ENCODE results near the gene UGT2B17. TPM values are rescaled to one million over a fixed set of nuclear protein-coding genes. Genes with fewer than 3 reads are reported as not detected.

UGT2B17 gene
- total and polyA plus RNA-seq, 10 of the 15 experiments (the other 5 are each of a cell fraction or from before 2014, with no cell fraction given) = 0.15 TPM; not detected in 9

GRCh38 chr4:68617003-68617698 is 41.0 kb upstream of the UGT2B17 start:
- Histone ChIP-seq H3K4me2 (ENCODE audit: control insufficient read depth, insufficient read depth) (no peak overlapping the region), H3K4me1 (ENCODE audit: control insufficient read depth, insufficient read depth, low read length) (no peaks in the 10 kb centered on the region), H3K4me3 (no peak overlapping the region), H3K79me2 (ENCODE audit: control insufficient read depth, insufficient read depth, low read length) (no peaks in the 10 kb centered on the region), H3K36me3 (ENCODE audit: control insufficient read depth in 2 of 2, insufficient read depth in 2 of 2, low read length in 1 of 2) (no peaks in the 10 kb centered on the region), H4K20me1 (ENCODE audit: control insufficient read depth, insufficient read depth) (no peaks in the 10 kb centered on the region), H3K9me3 (replicated peaks; ENCODE audit: control insufficient read depth, insufficient read depth, low read length) (no peaks in the 10 kb centered on the region), H2AFZ (ENCODE audit: control insufficient read depth, low read depth, low read length) (no peak overlapping the region), H3K27ac (ENCODE audit: control insufficient read depth, insufficient read depth) (no peak overlapping the region), H3K9ac (ENCODE audit: control insufficient read depth, insufficient read depth, low read length) (no peak overlapping the region), H3K27me3 (replicated peaks in 1 of 2; ENCODE audit: control insufficient read depth in 2 of 2, insufficient read depth in 2 of 2, low read length in 1 of 2) (no peaks in the 10 kb centered on the region)
- RAD21 ChIA-PET (ENCODE audit: unreplicated experiment) = no interaction called here
- TF ChIP-seq MTA2 (IDR thresholded peaks at IDR 0.05; ENCODE audit: low read depth) = no peak
- TF ChIP-seq NR2F1 (conservative IDR thresholded peaks at IDR 0.05) = no peak
- no peak for TF ChIP-seq POLR2A (IDR thresholded peaks at IDR 0.05; ENCODE audit: low read depth, low read length)
- ATAC-seq (no peak), DNase-seq (ENCODE audit: low read depth, low spot score) (no peak), FAIRE-seq (no peak)
- CTCF ChIA-PET = no interaction called here
- intact Hi-C loops (cut with micrococcal nuclease; ENCODE audit: unreplicated experiment) = no loop called here
- SMC1A ChIA-PET (ENCODE audit: uncharacterized antibody, unreplicated experiment) = no interaction called here
- BruUV-seq (replicated peaks) = no TSS peak
- POLR2A ChIA-PET = no interaction called here
- in situ Hi-C loops (cut with MboI) = no loop called here

- H3K4me3 ChIP-seq = no peak overlapping the region
- no peak overlapping the region for H2AFZ ChIP-seq (ENCODE audit: control insufficient read depth, low read depth, low read length)
- H4K20me1 ChIP-seq (ENCODE audit: control insufficient read depth, insufficient read depth) = no peaks in the 10 kb centered on the region
- H3K27ac ChIP-seq (ENCODE audit: control insufficient read depth, insufficient read depth) = no peak overlapping the region
- TF ChIP-seq NKRF (conservative IDR thresholded peaks at IDR 0.05) = no peak
- TF ChIP-seq PAX8 (IDR thresholded peaks at IDR 0.05) = no peak
- TF ChIP-seq, protein P1, sequence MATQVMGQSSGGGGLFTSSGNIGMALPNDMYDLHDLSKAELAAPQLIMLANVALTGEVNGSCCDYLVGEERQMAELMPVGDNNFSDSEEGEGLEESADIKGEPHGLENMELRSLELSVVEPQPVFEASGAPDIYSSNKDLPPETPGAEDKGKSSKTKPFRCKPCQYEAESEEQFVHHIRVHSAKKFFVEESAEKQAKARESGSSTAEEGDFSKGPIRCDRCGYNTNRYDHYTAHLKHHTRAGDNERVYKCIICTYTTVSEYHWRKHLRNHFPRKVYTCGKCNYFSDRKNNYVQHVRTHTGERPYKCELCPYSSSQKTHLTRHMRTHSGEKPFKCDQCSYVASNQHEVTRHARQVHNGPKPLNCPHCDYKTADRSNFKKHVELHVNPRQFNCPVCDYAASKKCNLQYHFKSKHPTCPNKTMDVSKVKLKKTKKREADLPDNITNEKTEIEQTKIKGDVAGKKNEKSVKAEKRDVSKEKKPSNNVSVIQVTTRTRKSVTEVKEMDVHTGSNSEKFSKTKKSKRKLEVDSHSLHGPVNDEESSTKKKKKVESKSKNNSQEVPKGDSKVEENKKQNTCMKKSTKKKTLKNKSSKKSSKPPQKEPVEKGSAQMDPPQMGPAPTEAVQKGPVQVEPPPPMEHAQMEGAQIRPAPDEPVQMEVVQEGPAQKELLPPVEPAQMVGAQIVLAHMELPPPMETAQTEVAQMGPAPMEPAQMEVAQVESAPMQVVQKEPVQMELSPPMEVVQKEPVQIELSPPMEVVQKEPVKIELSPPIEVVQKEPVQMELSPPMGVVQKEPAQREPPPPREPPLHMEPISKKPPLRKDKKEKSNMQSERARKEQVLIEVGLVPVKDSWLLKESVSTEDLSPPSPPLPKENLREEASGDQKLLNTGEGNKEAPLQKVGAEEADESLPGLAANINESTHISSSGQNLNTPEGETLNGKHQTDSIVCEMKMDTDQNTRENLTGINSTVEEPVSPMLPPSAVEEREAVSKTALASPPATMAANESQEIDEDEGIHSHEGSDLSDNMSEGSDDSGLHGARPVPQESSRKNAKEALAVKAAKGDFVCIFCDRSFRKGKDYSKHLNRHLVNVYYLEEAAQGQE (IDR thresholded peaks at IDR 0.05; ENCODE audit: low read depth, low read length) = no peak
- no peak for TF ChIP-seq NR2C2 (IDR thresholded peaks at IDR 0.05; ENCODE audit: borderline replicate concordance, control insufficient read depth, insufficient read length, low read depth)
- ATAC-seq (no peak), FAIRE-seq (no peak), DNase-seq (ENCODE audit: low read depth, low spot score) (no peak)
- H3K4me2 ChIP-seq (ENCODE audit: control insufficient read depth, insufficient read depth) = no peak overlapping the region
- ChIA-PET SMC1A (ENCODE audit: uncharacterized antibody, unreplicated experiment) (no interaction called here), CTCF (no interaction called here), POLR2A (no interaction called here), RAD21 (ENCODE audit: unreplicated experiment) (no interaction called here)
- intact Hi-C loops (cut with micrococcal nuclease; ENCODE audit: unreplicated experiment) (no loop called here), in situ Hi-C loops (cut with MboI) (no loop called here)
- H3K9ac ChIP-seq (ENCODE audit: control insufficient read depth, insufficient read depth, low read length) = no peak overlapping the region
- BruUV-seq (replicated peaks) = no TSS peak
- no peaks in the 10 kb centered on the region for H3K9me3 ChIP-seq (replicated peaks; ENCODE audit: control insufficient read depth, insufficient read depth, low read length)
- no peaks in the 10 kb centered on the region for H3K27me3 ChIP-seq (replicated peaks in 1 of 2; ENCODE audit: control insufficient read depth in 2 of 2, insufficient read depth in 2 of 2, low read length in 1 of 2)
- H3K36me3 ChIP-seq (ENCODE audit: control insufficient read depth in 2 of 2, insufficient read depth in 2 of 2, low read length in 1 of 2) = no peaks in the 10 kb centered on the region
- WGBS (ENCODE audit: insufficient coverage, insufficient replicate concordance, low lambda C conversion rate, missing lambda C conversion rate) = no CpG with 5 or more reads among the region's 11 CpGs
- H3K79me2 ChIP-seq (ENCODE audit: control insufficient read depth, insufficient read depth, low read length) = no peaks in the 10 kb centered on the region
- no peaks in the 10 kb centered on the region for H3K4me1 ChIP-seq (ENCODE audit: control insufficient read depth, insufficient read depth, low read length)
Measured at GRCh38 chr4:68615699-68616422, 39.7 kb upstream of the UGT2B17 start.
